Sigmoid colon (tissue), 4 donors: ENCODE data around the gene NR1H2.

Source experiments
- EP300 ChIP-seq, 4 donors: sonication (generic); formaldehyde crosslinking; IDR thresholded peaks; one replicate each; pipeline ENCODE4 v1.6.1; 2017; ENCODE audit warnings: antibody characterized with exemption in 4 of 4
- POLR2A ChIP-seq, 2 donors: fragments of 450-650 bp; IDR thresholded peaks; one replicate each; pipeline ENCODE4 v1.6.1; 2016; ENCODE audit warnings: antibody characterized with exemption in 2 of 2, mild to moderate bottlenecking in 2 of 2, moderate library complexity in 2 of 2
- POLR2AphosphoS5 ChIP-seq, 4 donors: sonication (generic); formaldehyde crosslinking; IDR thresholded peaks; one replicate each; pipeline ENCODE4 v1.6.1; 2017; ENCODE audit warnings: antibody characterized with exemption in 4 of 4
- TF ChIP-seq, protein P1 (sequence below), 4 experiments: fragments of 450-650 bp in 3 of 4; fragments of 200-600 bp in 1 of 4; IDR thresholded peaks; one replicate each; pipeline ENCODE4 v1.5.1; 2016 to 2019; ENCODE audit warnings: antibody characterized with exemption in 4 of 4, mild to moderate bottlenecking in 3 of 4, moderate library complexity in 2 of 4

GRCh38 chr19:50378169-50378862 is 2.1 kb downstream of the NR1H2 start:
- TF ChIP-seq, protein P1, sequence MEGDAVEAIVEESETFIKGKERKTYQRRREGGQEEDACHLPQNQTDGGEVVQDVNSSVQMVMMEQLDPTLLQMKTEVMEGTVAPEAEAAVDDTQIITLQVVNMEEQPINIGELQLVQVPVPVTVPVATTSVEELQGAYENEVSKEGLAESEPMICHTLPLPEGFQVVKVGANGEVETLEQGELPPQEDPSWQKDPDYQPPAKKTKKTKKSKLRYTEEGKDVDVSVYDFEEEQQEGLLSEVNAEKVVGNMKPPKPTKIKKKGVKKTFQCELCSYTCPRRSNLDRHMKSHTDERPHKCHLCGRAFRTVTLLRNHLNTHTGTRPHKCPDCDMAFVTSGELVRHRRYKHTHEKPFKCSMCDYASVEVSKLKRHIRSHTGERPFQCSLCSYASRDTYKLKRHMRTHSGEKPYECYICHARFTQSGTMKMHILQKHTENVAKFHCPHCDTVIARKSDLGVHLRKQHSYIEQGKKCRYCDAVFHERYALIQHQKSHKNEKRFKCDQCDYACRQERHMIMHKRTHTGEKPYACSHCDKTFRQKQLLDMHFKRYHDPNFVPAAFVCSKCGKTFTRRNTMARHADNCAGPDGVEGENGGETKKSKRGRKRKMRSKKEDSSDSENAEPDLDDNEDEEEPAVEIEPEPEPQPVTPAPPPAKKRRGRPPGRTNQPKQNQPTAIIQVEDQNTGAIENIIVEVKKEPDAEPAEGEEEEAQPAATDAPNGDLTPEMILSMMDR (IDR thresholded peaks at IDR 0.05): no peak
- TF ChIP-seq POLR2A (IDR thresholded peaks at IDR 0.05): no peak
- TF ChIP-seq POLR2AphosphoS5 (IDR thresholded peaks at IDR 0.05): no peak
- TF ChIP-seq EP300 (IDR thresholded peaks at IDR 0.05): no peak
